A204.1 (cell line): ENCODE measurements around the gene KIAA0232.
"Not testable (repeated sequence)": the region's sequence is repeated elsewhere in the genome, so short reads cannot be mapped to it uniquely, and the experiment has no call there.

Experiments used
- FAIRE-seq: peaks from 2 replicates; lab custom pipeline; 2012; peaks lifted over from hg19 to GRCh38; lab: Jason Lieb, UNC

KIAA0232 gene

DNA sequence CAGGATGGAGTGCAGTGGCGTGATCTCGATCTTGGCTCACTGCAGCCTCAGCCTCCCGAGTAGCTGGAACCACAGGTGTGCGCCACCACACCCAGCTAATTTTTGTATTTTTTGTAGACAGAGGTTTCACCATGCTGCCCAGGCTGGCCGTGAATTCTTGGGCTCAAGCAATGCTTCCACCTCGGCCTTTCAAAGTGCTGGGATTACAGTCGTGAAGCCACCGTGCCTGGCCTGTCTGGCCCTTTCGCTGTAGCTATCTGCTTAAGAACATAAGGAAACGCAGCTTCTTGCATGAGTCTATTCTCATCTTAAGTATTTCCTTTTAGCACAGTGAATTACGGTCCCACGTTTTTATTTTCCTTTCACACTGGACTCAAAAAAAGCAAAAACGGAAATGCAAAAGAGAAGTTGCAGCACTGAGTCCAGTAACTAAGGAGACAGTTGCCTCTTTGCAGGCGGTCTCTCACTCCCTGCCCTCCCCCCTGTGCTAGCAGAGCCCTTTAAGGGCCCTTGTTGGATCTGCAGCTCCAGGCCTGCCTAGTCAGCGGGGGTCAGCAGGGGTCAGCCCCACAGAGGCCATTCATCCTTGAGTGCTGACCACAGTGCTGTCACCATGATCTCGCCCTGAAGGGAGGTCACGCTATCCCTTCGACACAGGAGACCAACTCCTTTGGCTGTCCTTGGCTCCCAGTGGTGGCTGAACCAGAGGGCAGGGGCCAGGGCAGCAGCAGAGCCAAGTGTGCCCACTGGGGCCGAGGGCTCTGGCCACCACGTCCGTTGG is 105.3 kb downstream of the KIAA0232 start:
- no peak for FAIRE-seq

DNA sequence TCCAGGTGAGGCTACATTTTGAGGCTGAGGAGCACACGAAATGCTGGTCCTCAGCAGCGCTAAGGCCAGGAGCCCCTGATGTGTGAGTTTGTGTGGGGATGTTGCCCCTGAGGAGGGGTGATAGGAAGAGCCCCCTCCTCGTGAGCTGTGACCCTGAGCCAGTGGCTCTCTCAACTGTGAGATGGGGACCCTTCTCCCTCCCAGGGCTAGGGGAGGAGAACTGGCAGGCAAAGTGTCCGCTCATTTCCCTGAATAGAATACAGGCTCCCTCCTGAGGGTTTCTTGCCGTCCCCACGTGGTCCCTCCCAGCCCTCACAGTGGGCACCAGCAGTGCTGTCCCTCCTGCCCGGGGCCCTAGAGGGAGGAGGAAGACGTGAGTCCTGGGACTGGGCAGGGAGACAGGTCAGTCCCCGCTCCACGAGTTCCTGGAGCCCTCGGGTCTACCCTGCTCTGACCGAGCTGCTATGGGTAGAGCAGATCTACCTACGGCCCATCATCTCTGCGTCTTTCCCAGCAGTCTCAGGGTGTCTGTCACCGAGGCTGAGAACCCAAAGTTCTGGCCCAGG is 106.1 kb downstream of the KIAA0232 start:
- no peak for FAIRE-seq

DNA sequence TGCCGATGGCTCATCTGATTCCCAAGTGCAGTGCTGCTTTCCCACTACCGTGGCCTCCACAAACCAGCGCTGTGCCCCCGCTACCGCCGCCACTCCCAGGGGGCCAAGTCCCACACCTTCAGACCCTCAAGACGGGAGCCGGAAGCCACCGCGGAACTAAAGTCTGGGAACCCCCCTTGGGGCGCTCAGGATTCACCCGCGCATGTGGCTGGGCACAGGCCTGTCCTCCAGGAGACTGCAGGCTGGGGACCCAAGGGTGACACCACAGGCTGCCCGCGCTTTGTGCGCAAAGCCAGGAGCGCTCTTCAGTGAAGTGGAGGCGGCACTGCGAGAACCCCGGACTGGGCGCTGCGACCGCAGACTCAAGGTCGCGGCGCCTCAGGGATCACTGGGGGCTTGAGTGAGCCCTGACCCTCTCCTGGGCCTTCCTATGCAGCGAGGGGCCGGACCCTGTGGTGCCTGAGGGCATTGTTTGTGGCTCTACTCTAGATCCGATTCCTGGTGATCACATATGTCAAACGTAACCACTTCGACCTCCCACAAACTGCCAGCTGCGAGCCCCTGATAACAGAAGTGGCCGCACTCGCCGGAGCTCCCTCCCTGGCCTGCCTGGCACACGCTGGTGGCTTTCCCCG is 106.7 kb downstream of the KIAA0232 start:
- no peak for FAIRE-seq

DNA sequence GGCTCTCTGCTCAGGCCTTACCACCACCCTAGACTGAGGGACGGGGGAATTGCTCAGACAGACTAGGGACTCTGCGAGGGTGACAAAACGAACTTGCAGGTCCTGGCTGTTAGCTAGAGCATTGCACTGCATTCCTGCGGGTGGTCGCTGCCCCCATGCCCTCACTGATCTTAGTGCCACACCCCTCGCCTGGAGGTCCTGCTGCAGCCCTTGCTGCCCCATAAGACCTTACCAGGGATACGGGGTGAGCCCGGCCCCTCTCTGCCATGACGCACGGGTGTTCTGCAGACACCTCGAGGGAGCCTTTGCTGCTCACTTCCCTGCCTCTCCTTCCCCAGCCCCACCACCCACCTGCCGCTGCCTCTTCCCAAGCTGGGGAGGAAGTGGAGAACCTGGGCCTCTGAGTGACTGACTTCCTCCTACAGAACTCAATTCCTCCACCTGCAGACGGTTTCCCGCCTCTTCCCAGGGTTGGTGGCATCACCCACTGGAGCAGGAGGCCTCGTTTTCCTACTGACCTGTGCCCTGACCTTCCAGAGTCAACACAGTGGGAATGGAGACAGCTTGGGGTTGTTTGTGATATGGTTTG is 107.3 kb downstream of the KIAA0232 start:
- no peak for FAIRE-seq

DNA sequence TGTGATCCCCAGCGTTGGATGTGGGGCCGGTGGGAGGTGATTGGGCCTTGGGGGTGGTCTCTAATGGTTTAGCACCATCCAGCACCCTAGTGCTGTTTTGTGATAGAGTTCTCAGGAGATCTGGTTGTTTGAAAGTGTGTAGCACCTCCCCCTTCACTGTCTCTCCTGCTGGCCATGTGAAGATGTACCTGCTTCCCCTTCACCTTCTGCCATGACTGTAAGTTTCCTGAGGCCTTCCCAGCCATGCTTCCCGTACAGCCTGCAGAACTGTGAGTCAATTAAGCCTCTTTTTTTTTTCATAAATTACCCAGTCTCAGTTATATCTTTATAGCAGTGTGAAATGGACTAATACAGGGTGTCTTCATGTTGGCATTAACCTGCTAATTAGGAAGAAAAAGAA is 107.8 kb downstream of the KIAA0232 start:
- no peak for FAIRE-seq

DNA sequence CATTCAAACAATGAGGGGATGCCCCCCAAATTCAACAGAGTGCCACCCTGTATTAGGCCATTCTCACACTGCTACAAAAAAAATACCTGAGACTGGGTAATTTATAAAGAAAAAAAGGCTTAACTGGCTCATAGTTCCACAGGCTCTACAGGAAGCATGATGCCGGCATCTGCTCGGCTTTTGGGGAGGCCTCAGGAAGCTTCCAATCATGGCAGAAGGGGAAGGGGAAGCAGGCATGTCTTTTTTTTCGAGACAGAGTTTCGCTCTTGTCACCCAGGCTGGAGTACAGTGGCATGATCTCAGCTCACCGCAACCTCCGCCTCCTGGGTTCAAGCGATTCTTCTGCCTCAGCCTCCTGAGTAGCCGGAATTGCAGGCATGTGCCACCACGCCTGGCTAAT is 108.4 kb downstream of the KIAA0232 start:
- not testable (repeated sequence) for FAIRE-seq

DNA sequence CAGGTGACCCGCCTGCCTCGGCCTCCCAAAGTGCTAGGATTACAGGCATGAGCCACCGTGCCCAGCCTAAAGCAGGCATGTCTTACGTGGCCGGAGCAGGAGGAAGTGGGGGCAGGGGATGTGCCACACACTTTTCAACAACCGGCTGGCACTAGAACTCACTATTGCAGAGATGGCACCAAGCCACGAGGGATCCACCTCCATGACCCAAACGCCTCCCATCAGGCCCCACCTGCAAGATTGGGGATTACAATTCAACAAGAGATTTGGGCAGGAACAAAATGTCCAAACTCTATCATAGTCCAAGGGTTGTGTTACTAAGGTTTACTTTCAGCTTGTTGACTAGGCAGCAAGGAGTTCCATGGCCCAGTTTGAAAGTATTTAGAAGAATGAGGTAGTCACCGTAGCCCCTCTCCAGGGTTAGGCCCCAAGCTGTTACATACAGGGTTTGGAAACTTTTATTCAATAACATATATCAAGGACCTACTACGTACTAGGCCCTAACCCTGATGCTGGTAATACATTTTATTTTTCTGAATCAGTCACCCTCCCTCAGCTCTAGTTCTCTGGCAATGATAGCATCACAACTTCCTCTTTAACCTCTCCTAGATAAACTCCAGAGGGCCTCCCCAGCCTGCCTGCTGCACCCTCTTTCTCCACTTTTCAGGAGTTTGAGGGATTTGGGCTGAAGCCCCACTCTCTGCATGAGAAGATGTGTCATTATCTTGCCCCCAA is 109.1 kb downstream of the KIAA0232 start:
- FAIRE-seq, result no peak

DNA sequence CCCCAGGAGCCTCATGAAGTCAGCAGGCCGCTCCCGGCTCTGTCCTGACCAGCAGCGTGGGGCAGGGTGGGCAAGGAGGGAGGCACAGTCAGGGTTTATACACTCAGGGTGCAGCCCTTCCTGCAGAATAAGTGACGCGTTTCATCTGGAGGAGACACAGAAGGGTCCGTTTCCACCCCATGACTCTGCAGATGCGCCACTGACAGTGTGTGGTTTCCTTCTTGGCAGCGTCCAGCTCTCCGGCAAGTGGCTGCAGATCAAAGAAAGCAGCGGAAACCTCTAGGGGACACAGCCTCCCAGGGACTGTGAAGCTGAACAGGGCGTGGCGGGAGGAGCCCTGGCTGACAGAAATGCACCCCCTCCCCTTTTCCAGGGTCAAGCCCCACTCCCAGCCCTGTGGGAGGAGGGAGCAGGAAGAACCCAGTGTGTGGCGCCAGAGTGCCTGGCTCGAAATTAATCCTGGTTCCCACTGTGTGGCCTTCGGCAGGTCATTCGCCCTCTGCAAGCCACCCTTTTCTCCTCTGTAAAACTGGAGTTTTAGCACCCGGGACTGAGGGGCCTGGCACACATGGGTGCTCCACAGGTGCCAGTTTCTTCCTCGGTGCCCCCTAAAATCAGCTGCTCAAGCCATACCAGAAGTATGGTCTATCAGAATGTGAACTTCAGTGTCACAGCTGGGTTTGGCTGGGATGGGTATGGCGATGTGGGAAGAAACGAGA is 109.8 kb downstream of the KIAA0232 start:
- no peak for FAIRE-seq

DNA sequence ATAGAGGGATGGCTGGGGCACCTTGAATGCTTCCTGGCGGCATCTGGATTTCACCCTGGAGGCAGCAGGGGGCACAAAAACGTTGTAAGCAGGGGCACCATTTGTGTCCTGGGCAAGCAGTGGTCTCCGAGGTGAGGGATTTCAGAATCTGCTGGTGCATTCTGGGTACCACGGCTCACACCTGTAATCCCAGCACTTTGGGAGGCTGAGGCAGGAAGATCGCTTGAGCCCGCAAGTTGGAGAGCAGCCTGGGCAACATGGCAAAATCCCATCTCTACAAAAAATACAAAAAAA is 110.3 kb downstream of the KIAA0232 start:
- FAIRE-seq, result no peak

DNA sequence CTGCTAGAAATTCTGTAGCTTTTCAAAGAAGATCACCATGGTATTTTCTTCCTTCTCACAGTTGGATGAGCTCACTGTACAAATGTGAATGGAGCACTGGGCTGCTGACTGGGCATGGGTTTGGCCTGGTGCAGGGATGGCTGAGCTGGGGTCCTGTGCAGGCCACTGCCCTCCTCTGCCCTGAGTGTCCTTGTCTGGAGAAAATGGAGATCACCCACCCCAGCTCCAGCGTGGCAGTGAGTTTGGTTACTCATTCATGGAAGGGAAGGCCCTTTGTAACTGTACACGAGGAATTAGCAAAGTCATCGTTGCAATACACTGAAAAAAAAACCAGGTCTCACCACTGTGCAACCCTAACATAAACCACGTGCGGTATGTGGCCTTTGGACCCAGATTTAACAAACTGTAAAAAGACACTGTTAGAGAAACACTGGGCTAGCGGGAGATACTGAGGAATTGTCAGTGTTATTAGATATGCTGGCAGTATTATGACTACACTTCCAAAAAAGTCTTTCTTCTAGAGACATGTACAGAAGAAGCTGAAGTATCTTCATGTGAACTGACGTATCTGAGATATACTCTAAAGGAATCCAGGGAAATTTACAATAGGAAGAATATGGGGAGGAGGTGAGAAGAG is 111.0 kb downstream of the KIAA0232 start:
- no peak for FAIRE-seq

DNA sequence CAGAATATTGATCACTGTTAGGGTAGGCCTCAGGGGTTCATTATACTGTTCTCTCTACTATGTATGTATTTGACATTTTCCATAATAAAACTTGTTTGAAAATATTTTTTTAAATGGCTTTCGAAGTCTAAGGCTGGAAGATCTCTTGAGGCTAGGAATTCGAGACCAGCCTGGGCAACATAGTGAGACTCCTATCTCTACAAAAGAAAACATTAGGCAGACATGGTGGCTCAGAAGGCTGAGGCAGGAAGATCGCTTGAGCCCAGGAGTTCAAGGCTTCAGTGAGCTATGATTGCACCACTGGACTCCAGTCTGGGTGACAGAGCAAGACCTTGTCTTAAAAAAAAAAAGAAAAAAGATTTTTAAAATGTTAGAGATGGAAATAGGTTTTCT is 111.6 kb downstream of the KIAA0232 start:
- FAIRE-seq, result no peak

DNA sequence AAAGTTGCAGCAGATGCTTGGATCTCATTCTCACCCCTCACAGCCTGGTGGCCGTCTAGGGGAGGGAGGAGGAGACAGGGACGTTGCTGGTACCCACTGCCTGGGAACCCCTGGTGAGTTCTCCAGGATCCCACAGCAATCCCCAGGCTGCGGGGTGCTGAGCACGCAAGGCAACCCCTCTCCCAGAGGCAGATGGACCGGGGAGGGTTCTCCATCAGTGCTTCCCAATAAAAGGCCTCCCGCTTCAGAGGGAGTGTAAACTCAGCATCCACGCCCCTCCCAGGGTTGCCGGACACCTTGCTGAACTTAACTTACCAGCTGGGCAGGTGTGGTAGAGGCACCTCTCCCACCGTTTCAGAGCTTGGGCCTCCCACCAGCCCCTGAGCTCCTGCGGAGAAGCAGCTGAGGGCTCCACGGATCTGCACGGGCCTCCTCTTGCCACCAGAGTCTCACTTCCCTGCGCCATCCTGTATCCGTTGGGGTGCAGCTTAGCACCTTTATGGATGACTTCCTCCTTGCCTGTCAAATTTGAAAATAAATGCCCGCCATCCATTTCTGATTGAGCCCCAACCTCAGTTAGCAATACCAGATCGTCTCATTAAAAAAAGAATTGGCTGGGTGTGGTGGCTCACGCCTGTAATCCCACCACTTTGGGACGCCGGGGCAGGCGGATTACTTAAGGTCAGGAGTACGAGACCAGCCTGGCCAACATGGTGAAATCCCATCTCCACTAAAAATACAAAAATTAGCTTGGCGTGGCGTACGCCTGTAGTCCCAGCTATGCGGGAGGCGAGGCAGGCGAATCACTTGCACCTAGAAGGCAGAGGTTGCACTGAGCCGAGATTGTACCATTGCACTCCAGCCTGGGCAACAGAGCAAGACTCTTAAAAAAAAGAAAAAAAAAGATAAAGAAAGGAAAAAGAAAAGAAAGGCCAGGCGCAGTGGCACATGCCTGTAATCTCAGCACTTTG is 112.3 kb downstream of the KIAA0232 start:
- FAIRE-seq, result no peak

DNA sequence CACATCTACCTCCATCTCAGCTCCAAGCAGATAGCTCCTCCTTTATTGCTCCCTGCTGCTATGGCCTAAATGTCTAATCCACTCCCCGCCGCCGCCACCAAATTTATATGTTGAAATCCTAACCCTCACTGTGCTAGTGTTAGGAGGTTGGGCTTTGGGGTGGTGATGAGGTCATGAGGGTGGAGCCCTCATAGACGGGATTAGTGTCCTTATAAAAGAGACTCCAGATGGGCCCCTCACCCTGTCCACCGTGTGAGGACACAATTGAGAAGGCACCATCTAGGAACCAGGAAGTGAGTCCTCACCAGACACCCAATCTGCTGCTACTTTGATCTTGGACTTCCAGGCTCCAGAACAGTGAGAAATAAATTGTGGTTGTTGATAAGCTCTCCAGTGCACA is 113.5 kb downstream of the KIAA0232 start:
- FAIRE-seq, result no peak

DNA sequence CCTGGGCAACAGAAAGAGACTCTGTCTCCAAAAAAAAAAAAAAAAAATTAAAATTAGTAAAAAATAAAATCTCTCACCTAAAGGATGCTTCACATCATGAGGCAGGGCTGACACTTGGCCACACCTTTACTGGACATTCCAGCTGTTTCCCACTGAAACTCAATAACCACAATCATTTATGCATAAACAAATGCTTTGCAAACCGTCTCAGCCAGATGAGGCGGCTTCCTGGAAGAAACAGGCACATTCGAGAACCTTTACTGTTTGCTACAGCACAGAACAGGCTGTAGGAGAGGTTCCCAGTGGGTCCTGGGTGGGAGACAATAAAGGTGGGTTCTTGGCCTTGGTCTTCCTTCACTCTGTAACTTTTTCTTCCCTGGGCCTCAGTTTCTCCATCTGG is 116.2 kb downstream of the KIAA0232 start:
- no peak for FAIRE-seq

DNA sequence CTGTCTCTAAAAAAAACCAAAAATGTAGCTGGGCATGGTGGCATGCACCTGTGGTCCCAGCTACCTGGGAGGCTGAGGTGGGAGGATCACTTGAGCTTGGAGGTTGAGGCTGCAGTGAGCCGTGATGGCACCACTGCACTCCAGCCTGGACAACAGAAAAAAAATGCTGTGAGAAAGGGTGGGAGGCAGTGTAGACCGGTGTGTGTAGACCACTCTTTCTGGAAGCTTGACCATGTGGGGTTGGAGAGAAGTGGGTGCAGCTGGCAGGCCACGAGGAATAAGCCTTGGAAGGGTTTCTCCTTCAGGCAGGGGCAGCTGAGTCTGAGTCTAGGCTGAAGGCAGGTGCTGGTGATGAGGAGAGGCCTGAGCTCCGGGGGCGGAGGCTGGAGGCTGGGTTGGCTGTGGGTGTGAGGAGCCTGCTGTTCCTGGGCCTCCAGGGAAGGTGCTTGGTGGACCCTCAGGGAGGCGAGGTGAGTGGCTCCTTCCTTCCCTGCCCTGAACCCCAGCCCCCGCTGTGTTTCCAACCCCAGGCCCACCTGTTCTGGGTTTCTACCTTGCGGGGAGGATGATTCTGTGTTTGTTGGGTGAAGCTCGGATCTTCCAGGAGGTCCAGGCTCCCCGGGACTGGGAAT is 117.8 kb downstream of the KIAA0232 start:
- no peak for FAIRE-seq

DNA sequence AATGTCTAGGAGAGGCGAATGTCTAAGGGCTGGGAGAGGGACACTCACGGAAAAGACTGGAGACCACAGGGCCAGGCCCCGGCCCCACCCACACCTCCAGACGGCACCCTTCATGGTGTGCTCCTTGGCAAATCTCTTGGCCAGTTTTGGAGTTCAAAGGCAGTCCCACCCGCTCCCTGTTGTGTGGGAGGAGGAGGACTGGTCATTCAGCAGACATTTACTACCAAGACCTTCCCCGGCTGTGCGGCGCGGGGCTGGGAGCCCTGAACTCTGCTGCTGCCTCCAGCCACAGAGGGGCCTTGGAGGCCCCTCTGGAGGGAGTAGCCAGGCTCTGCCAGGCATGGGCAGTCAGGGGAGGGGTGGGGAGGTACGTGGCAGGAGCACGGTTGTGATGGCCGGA is 118.4 kb downstream of the KIAA0232 start:
- FAIRE-seq, result no peak

DNA sequence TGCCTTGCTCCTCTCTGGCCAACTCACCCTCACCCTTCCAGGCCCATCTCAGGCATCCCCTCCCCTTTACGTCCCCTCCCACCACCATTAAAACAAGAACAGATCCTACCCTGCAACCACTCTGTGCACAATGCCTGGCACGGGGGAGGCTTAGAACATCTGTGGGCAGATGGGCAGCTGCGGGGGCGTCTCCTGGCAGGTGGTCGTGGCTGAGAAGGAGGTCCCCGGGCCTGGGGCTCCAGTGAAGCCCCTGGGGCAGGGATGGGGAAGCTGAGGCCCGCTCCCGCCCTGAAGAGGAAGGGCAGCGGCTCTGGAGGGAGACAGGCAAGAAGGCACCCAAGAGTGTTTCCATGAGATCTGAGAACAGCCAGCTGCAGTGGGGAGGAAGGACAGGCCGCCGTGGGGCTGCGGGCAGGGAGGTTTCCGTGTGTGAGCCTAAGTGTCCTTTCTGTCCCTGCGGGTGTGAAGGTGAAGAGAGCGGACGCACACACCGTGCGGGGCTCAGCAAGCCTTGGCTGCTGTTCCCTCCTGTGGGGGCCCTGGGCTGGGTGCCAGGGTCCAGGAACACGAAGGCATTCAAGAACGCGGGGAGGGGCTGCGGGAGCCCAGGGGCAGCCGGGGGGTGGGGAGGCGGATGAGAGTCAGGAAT is 119.3 kb downstream of the KIAA0232 start:
- no peak for FAIRE-seq

DNA sequence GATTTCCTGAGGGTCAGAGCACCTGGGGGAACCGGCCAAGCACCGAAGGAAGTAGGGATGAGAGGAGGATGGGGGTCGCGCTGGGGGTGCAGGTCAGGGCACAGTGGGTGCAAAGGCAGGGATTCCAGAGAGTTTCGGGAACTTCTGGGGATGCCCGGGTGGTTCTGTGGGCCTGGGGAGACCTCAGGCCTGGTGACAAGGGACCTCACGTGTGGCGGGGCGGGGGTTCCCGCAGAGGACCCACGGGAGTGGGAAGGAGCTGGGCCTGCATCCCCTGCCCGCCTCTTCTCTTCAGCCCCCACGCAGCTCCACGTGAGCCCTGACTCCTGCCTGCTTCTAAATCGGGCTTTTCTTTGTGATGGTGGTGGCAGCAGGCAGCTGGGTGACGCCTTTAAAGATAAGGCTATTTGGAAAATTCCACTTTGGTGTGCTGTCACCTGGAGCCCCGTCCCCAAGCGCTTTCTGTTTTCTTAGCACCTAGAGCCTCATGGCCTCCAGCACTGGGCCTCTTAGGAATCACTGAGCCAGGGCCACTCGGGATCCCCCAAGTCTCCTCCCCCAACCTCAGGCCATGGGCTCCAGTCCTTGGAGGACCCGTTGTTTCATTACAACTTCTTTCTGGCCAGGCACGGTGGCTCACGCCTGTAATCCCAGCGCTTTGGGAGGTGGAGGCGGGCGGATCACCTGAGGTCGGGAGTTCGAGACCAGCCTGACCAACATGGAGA is 120.0 kb downstream of the KIAA0232 start:
- FAIRE-seq, result no peak
